Esophagus (tissue), 2 donors: ENCODE data around the gene UNC50. TPM values are rescaled to one million over a fixed set of nuclear protein-coding genes. Genes with fewer than 3 reads are reported as not detected.

Experiments
- H3K27ac ChIP-seq, 2 donors: one replicate each; pipeline ENCODE4 v1.5.1; 2013; ENCODE audit warnings: low read depth in 2 of 2, mild to moderate bottlenecking in 2 of 2, inconsistent platforms in 1 of 2, low read length in 1 of 2, moderate library complexity in 1 of 2
- H3K27me3 ChIP-seq, 2 donors: one replicate each; pipeline ENCODE4 v1.6.1; 2013; ENCODE audit warnings: low read length in 2 of 2, control low read depth in 1 of 2, mild to moderate bottlenecking in 1 of 2; ENCODE audit not compliant: insufficient read depth in 2 of 2, control insufficient read depth in 1 of 2
- H3K36me3 ChIP-seq, 2 donors: one replicate each; pipeline ENCODE4 v1.6.1; 2013; ENCODE audit warnings: low read length in 1 of 2; ENCODE audit not compliant: control insufficient read depth in 2 of 2, insufficient read depth in 2 of 2
- H3K4me1 ChIP-seq, 2 donors: one replicate each; pipeline ENCODE4 v1.6.1; 2013; ENCODE audit warnings: low read length in 1 of 2; ENCODE audit not compliant: control insufficient read depth in 2 of 2, insufficient read depth in 2 of 2
- H3K4me3 ChIP-seq, 2 donors: one replicate each; pipeline ENCODE4 v1.5.1; 2013; ENCODE audit warnings: low read length in 2 of 2, mild to moderate bottlenecking in 2 of 2, low read depth in 1 of 2, moderate library complexity in 1 of 2
- H3K9me3 ChIP-seq, 2 donors: one replicate each; pipeline ENCODE4 v1.6.1; 2013; ENCODE audit warnings: mild to moderate bottlenecking in 2 of 2, low read depth in 1 of 2, low read length in 1 of 2, moderate library complexity in 1 of 2; ENCODE audit not compliant: control insufficient read depth in 2 of 2, insufficient read depth in 1 of 2
- WGBS, 2 donors: extraction: QIAGEN DNeasy Blood & Tissue Kit; methylation state at CpG; one replicate each; pipeline ENCODE4 v1.1.7; 2013; 5-methylcytosine and 5-hydroxymethylcytosine counted together
- polyA plus RNA-seq, 2 donors: library from polyadenylated mRNA; stranded (reverse); fragments of 200-250 nt; gene quantifications; one replicate each; pipeline ENCODE4 v1.2.3, GENCODE V29; 2013
- donor health status: healthy with polysubstance abuse.
- donor health status: Bipolar disorder and iron deficiency.

The UNC50 gene
- polyA plus RNA-seq, 2 donors = 22.8 to 26.0 TPM

DNA sequence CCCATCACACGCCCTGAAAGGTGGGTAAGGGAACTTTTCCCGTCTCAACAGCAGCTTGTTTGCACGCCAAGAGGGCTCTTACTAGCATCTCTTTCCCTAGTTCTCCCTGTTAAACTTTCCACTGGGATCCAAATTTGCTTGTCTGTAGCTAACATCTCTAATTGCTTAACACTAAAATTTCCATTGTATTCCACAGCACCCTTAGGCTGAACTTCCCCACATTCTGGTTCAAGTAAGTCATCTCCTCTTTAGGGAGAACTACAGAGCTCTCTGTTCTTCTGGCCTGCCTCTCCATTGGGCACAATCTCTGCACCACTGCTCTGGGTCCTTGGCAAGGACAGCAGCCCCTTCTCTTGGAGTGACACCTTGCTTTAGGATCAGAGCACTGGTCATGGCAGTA is 24.0 kb downstream of the UNC50 start:
- no peak overlapping the region for H3K27ac ChIP-seq
- H3K36me3 ChIP-seq = peaks cover 3 to 10% of the 10 kb centered on the region in 2 donors
- 81 to 88% methylated on average over 3 of the region's 3 CpGs for WGBS, 2 donors
- H3K4me1 ChIP-seq = no peaks in the 10 kb centered on the region
- H3K4me3 ChIP-seq = no peak overlapping the region
- H3K9me3 ChIP-seq = no peaks in the 10 kb centered on the region
- no peaks in the 10 kb centered on the region for H3K27me3 ChIP-seq

DNA sequence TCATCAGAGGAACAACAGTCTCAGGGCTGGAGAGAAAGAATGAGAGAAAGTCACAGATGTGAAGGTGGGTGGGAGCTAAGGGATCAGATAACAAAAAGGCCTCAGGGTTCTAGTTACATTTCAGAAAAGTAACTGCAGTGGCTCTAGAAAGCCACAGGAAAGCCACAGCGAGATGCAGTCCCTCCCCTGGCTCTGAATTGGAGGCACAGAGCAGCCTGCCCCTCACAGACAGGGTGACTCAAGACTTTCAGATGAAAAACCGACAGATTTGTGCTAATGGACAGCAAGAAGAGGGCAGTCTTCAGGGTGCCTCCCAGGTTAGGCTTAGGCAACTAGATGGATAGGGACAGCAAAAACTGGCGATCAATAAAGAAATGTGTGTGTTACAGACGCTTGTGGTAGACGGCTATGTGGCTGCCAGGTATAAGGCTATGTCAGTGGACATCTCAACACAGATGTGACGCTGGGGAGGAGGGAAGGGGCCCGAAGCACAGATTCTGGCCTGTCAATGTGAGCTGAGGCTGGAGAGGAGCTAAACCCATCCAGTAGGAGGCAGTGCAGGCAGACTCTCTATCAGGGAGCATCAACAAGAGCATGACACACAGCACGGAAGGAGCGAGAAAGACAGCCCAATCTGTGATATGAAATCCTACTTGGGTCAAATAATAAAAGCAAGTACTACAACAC is 26.2 kb downstream of the UNC50 start:
- WGBS, 2 donors = 77% methylated on average over 9 of the region's 9 CpGs
- no peaks in the 10 kb centered on the region for H3K4me1 ChIP-seq
- H3K36me3 ChIP-seq = peaks cover 3 to 10% of the 10 kb centered on the region in 2 donors
- H3K9me3 ChIP-seq = no peaks in the 10 kb centered on the region
- H3K27ac ChIP-seq = no peak overlapping the region
- H3K27me3 ChIP-seq = no peaks in the 10 kb centered on the region
- H3K4me3 ChIP-seq = no peak overlapping the region

DNA sequence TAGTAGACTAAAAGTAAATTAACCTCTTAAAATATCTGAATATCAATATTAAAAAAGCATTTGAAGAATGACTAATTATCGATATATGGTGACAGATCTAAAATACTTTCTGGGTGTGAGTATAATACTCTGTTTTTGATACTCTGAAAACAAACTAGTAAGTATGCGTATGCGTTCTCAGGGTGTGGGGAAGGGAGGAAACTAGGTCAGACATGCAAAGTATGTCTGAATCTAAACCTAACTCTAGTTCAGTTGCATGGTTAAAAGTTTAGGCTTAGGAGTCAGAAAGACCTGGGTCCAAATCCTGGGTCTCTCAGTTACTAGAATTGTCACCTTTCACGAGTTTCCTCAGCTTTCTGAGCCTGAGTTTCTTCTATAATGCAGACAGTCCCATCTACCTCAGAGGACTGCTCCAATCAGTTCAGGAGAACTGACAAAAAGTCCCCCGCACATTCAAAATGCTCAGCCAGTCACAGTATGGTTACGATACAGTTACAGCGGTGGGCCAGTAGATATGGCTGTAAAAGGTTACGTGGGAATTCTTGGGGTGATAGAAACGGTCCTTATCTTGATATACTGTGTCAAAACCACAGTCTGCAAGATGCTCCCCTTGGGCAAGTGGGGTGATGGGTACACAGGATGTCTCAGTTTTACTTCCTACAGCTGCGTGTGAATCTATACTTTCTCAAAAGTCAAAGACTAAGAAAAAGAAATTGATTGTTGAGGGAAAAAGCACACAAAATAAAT is 29.2 kb downstream of the UNC50 start:
- WGBS, 2 donors = 76 to 79% methylated on average over 10 of the region's 10 CpGs

DNA sequence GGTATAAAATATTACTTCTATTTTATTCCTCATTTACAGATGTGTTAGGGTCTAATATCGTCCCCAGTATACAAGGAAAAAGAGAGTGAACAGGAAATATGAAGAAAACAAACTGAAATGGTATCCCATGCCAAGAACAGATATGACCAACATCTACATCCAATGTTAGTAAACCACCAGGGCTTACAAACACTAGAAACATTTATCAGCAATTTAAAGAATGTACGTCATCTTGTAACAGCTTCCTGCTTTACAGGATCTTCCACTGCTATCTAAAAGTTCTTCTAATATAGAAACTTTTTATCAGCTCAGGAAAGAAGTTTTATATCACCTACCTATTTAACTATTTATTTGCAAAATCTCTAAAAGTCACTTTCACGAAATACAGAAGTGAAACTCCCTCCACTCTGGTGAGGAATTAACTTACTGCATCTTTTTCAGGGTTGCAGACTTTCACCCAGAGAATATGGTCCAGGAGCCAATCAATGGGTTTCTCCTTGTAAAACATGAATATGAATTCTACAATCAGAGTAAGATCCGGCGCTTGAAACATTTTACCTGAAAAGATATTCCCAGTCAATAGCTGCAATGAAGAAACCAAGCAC is 35.2 kb downstream of the UNC50 start:
- H3K9me3 ChIP-seq = no peaks in the 10 kb centered on the region
- no peak overlapping the region for H3K27ac ChIP-seq
- H3K4me1 ChIP-seq = no peaks in the 10 kb centered on the region
- WGBS, 2 donors = 84 to 89% methylated on average over 5 of the region's 5 CpGs
- no peaks in the 10 kb centered on the region for H3K27me3 ChIP-seq
- H3K4me3 ChIP-seq = no peak overlapping the region
- H3K36me3 ChIP-seq = no peaks in the 10 kb centered on the region

More for the DNA sequence above, 29.2 kb downstream of the UNC50 start:
- no peaks in the 10 kb centered on the region for H3K27me3 ChIP-seq
- H3K4me1 ChIP-seq = no peaks in the 10 kb centered on the region
- no peaks in the 10 kb centered on the region for H3K9me3 ChIP-seq
- no peak overlapping the region for H3K4me3 ChIP-seq
- peaks cover 1 to 6% of the 10 kb centered on the region in 2 donors for H3K36me3 ChIP-seq
- H3K27ac ChIP-seq = no peak overlapping the region

DNA sequence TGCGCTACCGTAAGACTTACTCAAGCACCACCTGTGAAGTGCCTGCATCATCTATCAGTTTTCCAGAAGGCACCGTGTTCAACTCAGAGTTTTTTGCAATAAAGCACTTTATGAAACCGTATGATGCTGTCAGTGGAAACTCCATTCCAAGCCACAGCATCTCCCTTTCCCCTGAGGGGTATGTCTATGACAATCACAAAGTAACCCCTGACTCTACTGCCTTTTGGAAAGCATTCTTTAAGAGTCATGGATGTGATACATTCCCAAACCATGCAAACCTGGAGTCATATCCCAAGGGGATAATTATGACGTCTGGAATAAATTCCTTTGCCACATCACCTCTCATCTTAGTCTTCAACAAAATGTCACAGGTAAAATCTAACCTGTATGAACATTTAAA is 39.2 kb downstream of the UNC50 start:
- Histone ChIP-seq H3K27ac (no peak overlapping the region), H3K4me1 (no peaks in the 10 kb centered on the region), H3K9me3 (no peaks in the 10 kb centered on the region), H3K4me3 (no peak overlapping the region), H3K36me3 (no peaks in the 10 kb centered on the region), H3K27me3 (no peaks in the 10 kb centered on the region)
- WGBS, 2 donors = 73 to 79% methylated on average over 5 of the region's 5 CpGs

DNA sequence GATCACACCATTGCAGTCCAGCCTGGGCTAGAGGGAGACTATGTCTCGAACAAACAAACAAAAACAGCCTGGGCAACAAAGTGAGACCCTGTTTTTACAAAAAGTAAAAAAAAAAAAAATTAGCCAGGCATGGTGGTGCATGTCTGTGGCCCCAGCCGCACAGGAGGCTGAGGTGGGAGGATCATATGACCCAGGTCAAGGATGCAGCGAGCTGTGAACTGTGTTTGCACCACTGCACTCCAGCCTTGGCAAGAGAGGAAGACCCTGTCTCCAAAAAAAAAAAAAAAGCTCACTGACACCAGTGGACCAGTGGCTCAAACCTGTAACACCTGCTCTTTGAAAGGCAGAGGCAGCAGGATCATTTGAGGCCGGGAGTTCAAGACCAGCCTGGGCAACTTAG is 40.1 kb downstream of the UNC50 start:
- Histone ChIP-seq H3K4me3 (no peak overlapping the region), H3K9me3 (no peaks in the 10 kb centered on the region), H3K36me3 (no peaks in the 10 kb centered on the region), H3K27me3 (no peaks in the 10 kb centered on the region), H3K4me1 (no peaks in the 10 kb centered on the region), H3K27ac (no peak overlapping the region)
- 86 to 90% methylated on average over 4 of the region's 4 CpGs for WGBS, 2 donors

DNA sequence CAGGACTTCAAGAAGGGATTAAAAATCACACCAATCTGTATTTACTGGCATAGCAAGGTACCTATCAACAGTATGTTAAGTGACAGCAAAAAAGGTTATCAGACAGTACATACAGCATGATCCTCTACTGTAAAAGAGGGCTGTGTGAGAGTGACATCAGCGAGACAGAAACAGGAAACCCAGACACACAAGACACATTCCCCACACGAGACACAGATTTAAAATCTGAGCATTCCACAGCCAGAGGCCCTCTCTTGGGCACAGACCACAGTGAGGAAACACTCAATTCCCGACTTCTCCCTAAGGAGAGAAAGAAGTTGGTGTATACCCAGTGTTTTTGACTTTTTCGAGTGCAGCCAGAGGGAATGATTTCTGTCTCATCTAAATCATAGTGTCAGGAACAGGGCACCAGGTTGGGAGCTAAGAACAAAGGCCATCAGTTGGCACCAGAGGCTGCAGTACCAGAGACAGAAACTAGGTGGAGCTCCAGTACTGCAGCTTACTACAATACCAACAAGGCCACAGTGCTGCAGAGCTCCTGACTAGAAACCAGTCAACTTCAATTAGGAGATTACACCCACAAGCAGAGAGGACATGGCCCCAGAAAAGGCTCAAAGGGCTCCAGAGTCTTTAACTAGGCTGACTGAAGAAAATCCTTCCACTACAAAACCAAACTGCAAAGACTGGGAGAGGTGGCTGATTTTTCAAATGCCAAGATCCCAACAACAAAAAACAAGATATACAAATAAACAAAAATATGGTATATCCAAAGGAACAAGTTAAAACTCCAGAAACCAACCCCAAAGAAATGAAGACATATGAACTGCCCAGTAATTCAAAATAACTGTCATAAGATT is 41.0 kb downstream of the UNC50 start:
- 25% methylated on average over 4 of the region's 4 CpGs for WGBS, 2 donors
- no peak overlapping the region for H3K4me3 ChIP-seq
- no peaks in the 10 kb centered on the region for H3K9me3 ChIP-seq
- H3K4me1 ChIP-seq = no peaks in the 10 kb centered on the region
- no peak overlapping the region for H3K27ac ChIP-seq
- H3K36me3 ChIP-seq = no peaks in the 10 kb centered on the region
- no peaks in the 10 kb centered on the region for H3K27me3 ChIP-seq

DNA sequence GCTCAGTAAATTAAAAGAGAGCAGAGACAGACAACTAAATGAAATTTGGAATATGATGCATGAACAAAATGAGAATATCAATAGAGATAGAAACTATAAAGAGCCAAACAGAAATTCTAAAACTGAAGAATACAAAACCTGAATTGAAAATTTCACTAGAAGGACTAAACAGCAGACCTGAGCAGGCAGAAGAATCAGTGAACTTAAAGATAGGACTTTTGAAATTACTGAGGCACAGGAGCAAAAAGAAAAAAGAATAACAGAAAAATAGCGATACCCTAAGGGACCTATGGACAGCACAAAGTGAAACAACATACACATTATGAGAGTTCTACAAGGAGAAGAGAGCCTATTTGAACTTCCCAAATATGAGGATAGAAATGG is 41.6 kb downstream of the UNC50 start:
- Histone ChIP-seq H3K4me3 (no peak overlapping the region), H3K27ac (no peak overlapping the region), H3K36me3 (no peaks in the 10 kb centered on the region), H3K27me3 (no peaks in the 10 kb centered on the region), H3K4me1 (no peaks in the 10 kb centered on the region), H3K9me3 (no peaks in the 10 kb centered on the region)
- 83 to 91% methylated on average over 1 of the region's 1 CpG for WGBS, 2 donors

DNA sequence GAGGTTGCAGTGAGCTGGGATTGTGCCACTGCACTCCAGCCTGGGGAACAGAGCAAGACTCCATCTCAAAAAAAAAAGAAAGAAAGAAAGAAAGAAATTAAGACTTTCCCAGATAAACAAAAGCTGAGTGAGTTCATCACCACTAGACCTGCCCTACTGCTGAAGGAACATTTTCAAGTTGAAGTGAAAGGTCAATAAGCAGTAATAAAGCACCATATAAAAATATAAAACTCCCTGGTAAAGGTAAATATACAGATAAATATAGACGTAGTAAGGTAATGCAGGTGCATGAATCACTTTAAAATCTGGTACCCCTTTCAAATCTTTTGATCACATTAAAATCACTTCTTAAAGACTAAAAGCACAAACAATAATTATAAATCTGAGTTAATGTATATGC is 42.6 kb downstream of the UNC50 start:
- 88 to 90% methylated on average over 1 of the region's 1 CpG for WGBS, 2 donors
- Histone ChIP-seq H3K4me1 (no peaks in the 10 kb centered on the region), H3K9me3 (no peaks in the 10 kb centered on the region), H3K4me3 (no peak overlapping the region), H3K27ac (no peak overlapping the region), H3K36me3 (no peaks in the 10 kb centered on the region), H3K27me3 (no peaks in the 10 kb centered on the region)
